ENCODE data around the gene UBE3D. TPM values are rescaled to one million over a fixed set of nuclear protein-coding genes. Genes with fewer than 3 reads are reported as not detected.
A peak's percentile ranks its signal among the peaks of the same experiment; 100 is the strongest.

UBE3D gene
- 10 to 100 TPM in 3 of 4 donors, 1 to 10 TPM in 1; 6.1 to 30.3 (median 14.4) TPM for total RNA-seq

- Histone ChIP-seq H3K27ac (peak within 1 kb of the TSS; percentile 49 to 81 (median 67)), H3K4me3 (peak within 1 kb of the TSS; percentile 48 to 95 (median 79)), H3K4me1 (peaks cover 8 to 41% (median 27%) of the 10 kb centered on the region in 4 donors), H3K27me3 (no peaks in the 10 kb centered on the region), H3K36me3 (no peaks in the 10 kb centered on the region), H3K9me3 (no peaks in the 10 kb centered on the region)
- intact Hi-C loops (cut with DNase I; ENCODE audit: low total_unique reads) (loop anchor here (10.0 kb wide), 1 partner anchor 129 kb away; the partner anchor contains the start of genes PGM3 and RWDD2A), in situ Hi-C loops (cut with MboI; ENCODE audit: low pct_ligation_motif_present in 1 of 4, low pct_unique_long_range_greater_than_20kb in 1 of 4, low sequenced_read_pairs in 3 of 4) (loop anchor here in 2 of 4 donors (10.0 to 25.0 kb wide), 3 partner anchors 139 to 447 kb away; partner anchors contain the start of gene PRSS35 (in 1 of the 2))
- WGBS, 2 donors (ENCODE audit: low coverage in 1 of 2): 4% methylated on average over 43 of the region's 48 CpGs; no CpG with 5 or more reads in 1 of the 2 donors
- peak; percentile 92 for DNase-seq
- TF ChIP-seq POLR2AphosphoS5 (IDR thresholded peaks at IDR 0.05) (peak; percentile 42 to 61 (median 55)), EP300 (IDR thresholded peaks at IDR 0.05; ENCODE audit: low read depth) (no peak), CTCF (IDR thresholded peaks at IDR 0.05) (peak; percentile 87 to 100 (median 99)), POLR2A (IDR thresholded peaks at IDR 0.05) (peak; percentile 38)
Observed at GRCh38 chr6:83065511-83066192, at the start of gene UBE3D. UBE3D (minus strand) TSS chr6:83065841; CDS start chr6:83065718, 123 bp downstream.

GRCh38 chr6:83114164-83114563 is 48.5 kb upstream of the UBE3D start:
- no peak for DNase-seq
- peaks cover 0 to 24% (median 2%) of the 10 kb centered on the region in 4 donors for H3K36me3 ChIP-seq
- intact Hi-C loops (cut with DNase I; ENCODE audit: low total_unique reads) (no loop called here), in situ Hi-C loops (cut with MboI; ENCODE audit: low pct_ligation_motif_present in 1 of 4, low pct_unique_long_range_greater_than_20kb in 1 of 4, low sequenced_read_pairs in 3 of 4) (no loop called here)
- TF ChIP-seq EP300 (IDR thresholded peaks at IDR 0.05; ENCODE audit: low read depth) (no peak), POLR2A (IDR thresholded peaks at IDR 0.05) (no peak), CTCF (IDR thresholded peaks at IDR 0.05) (no peak), POLR2AphosphoS5 (IDR thresholded peaks at IDR 0.05) (no peak)
- WGBS, 2 donors (ENCODE audit: low coverage in 1 of 2): 81 to 100% methylated on average over 1 of the region's 1 CpG
- no peaks in the 10 kb centered on the region for H3K9me3 ChIP-seq
- H3K27ac ChIP-seq: no peak overlapping the region
- H3K27me3 ChIP-seq: no peaks in the 10 kb centered on the region
- no peak overlapping the region for H3K4me3 ChIP-seq
- no peaks in the 10 kb centered on the region for H3K4me1 ChIP-seq

GRCh38 chr6:83113258-83113657 is 47.6 kb upstream of the UBE3D start:
- peaks cover 0 to 24% (median 2%) of the 10 kb centered on the region in 4 donors for H3K36me3 ChIP-seq

More at GRCh38 chr6:83113258-83113657, 47.6 kb upstream of the UBE3D start:
- H3K4me3 ChIP-seq: no peak overlapping the region
- no peak for DNase-seq
- H3K27me3 ChIP-seq: no peaks in the 10 kb centered on the region
- H3K4me1 ChIP-seq: no peaks in the 10 kb centered on the region
- no peaks in the 10 kb centered on the region for H3K9me3 ChIP-seq
- in situ Hi-C loops (cut with MboI; ENCODE audit: low pct_ligation_motif_present in 1 of 4, low pct_unique_long_range_greater_than_20kb in 1 of 4, low sequenced_read_pairs in 3 of 4) (no loop called here), intact Hi-C loops (cut with DNase I; ENCODE audit: low total_unique reads) (no loop called here)
- no peak for TF ChIP-seq POLR2A (IDR thresholded peaks at IDR 0.05)
- TF ChIP-seq POLR2AphosphoS5 (IDR thresholded peaks at IDR 0.05): no peak
- no peak for TF ChIP-seq CTCF (IDR thresholded peaks at IDR 0.05)
- TF ChIP-seq EP300 (IDR thresholded peaks at IDR 0.05; ENCODE audit: low read depth): no peak
- no peak overlapping the region for H3K27ac ChIP-seq
- 70 to 75% methylated on average over 4 of the region's 4 CpGs for WGBS, 2 donors (ENCODE audit: low coverage in 1 of 2)

All from transverse colon (tissue), 4 donors.